ENCODE data around the gene DPP6.

DNA sequence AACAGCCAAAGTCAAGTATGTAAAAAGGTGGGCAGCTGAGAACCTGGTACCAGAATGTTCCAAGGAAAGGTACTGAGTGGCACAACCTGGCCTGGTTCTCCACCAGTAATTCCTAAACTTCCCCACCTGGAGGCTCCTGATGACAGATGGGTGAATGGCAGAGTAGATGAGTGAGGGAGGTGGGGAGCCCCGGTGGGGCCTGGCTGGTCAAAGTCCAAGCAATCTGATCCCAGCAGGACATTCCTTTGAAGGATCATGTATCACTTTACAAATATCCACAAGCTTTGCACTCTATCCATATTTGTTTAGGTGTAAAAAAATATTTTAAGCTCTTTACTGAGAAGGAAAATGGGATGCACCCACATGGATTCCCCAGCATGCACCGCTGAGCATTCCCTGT, 250.2 kb downstream of the DPP6 start:
- no peak for TF ChIP-seq POLR2A (IDR thresholded peaks at IDR 0.05)
- TF ChIP-seq, protein P1, sequence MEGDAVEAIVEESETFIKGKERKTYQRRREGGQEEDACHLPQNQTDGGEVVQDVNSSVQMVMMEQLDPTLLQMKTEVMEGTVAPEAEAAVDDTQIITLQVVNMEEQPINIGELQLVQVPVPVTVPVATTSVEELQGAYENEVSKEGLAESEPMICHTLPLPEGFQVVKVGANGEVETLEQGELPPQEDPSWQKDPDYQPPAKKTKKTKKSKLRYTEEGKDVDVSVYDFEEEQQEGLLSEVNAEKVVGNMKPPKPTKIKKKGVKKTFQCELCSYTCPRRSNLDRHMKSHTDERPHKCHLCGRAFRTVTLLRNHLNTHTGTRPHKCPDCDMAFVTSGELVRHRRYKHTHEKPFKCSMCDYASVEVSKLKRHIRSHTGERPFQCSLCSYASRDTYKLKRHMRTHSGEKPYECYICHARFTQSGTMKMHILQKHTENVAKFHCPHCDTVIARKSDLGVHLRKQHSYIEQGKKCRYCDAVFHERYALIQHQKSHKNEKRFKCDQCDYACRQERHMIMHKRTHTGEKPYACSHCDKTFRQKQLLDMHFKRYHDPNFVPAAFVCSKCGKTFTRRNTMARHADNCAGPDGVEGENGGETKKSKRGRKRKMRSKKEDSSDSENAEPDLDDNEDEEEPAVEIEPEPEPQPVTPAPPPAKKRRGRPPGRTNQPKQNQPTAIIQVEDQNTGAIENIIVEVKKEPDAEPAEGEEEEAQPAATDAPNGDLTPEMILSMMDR (IDR thresholded peaks at IDR 0.05), result no peak

Data from Peyer's patch (tissue), 4 donors.